ENCODE measurements around the gene NAA38. TPM values are rescaled to one million over a fixed set of nuclear protein-coding genes. Genes with fewer than 3 reads are reported as not detected.

NAA38 gene
- total RNA-seq, 1 experiment from 2014 or later = 50.2 TPM

DNA sequence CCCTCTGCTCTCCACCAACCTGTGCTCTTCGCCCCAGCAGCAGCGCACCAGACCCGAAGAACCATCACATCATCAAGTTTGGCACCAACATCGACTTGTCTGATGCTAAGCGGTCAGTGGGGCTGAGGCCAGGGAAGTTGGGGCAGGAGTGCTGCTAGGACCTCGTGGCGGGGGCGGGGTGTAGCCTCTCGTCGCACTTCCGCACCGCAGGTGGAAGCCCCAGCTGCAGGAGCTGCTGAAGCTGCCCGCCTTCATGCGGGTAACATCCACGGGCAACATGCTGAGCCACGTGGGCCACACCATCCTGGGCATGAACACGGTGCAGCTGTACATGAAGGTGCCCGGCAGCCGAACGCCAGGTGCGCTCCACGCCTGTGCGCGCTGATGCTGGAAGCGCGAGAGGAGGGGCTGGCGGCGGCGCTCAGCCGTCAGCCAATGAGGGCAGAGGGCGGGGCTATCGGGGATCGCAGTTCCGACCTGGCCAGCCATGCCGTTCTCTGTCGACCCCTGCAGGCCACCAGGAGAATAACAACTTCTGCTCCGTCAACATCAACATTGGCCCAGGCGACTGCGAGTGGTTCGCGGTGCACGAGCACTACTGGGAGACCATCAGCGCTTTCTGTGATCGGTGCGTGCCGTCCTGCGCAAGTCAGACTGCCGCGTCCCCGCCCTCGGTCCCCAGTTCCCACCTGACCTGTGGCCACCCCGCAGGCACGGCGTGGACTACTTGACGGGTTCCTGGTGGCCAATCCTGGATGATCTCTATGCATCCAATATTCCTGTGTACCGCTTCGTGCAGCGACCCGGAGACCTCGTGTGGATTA, 5.7 kb downstream of the NAA38 start:
- Mint-ChIP-seq H3K36me3 (ENCODE audit: insufficient read depth in 1 of 3, low read depth in 3 of 3) (peaks cover 2 to 45% (median 32%) of the 10 kb centered on the region in 3 experiments; a peak in 5 of 7 replicates), H3K27ac (peak overlapping the region in 1 of 3 experiments; percentile 68; a peak in 3 of 7 replicates), H3K4me3 (peak overlapping the region; percentile 72 to 84), H3K27me3 (ENCODE audit: low read depth) (peaks cover 18% of the 10 kb centered on the region), H3K9me3 (0 out of 5 replicates have a peak, but pooled peaks cover 0 to 3% of the 10 kb centered on the region in 2 experiments), H3K4me1 (peaks cover 16 to 31% of the 10 kb centered on the region in 2 experiments)
- H3K79me1 ChIP-seq (ENCODE audit: insufficient read depth, low read depth, low read length, poor library complexity, severe bottlenecking) = no peaks in the 10 kb centered on the region
- H2BK5ac ChIP-seq (ENCODE audit: insufficient read length, low read length) = no peak overlapping the region
- H3K9ac ChIP-seq (ENCODE audit: extremely low read depth, insufficient read length, low read length) = no peak overlapping the region
- H4K5ac ChIP-seq (ENCODE audit: insufficient read length, low read depth, low read length) = no peak overlapping the region
- no peak overlapping the region for H3T11ph ChIP-seq (ENCODE audit: low read length)
- no CpG with 5 or more reads among the region's 60 CpGs for WGBS (ENCODE audit: extremely low coverage, insufficient read length, low lambda C conversion rate)
- DNase-seq = peak; percentile 98
- H3K4ac ChIP-seq (ENCODE audit: low read depth, low read length) = no peak overlapping the region
- no peak overlapping the region for H2BK20ac ChIP-seq (ENCODE audit: low read depth, low read length, poor library complexity, severe bottlenecking)
- no peak overlapping the region for H2AFZ ChIP-seq (ENCODE audit: low read length)
- H3K23ac ChIP-seq (ENCODE audit: insufficient read length, low read depth, low read length) = no peak overlapping the region
- H2BK120ac ChIP-seq (ENCODE audit: low read depth, low read length, poor library complexity, severe bottlenecking) = no peak overlapping the region
- no peak overlapping the region for H3K56ac ChIP-seq (ENCODE audit: insufficient read length, low read depth, low read length)
- H4K20me1 ChIP-seq (ENCODE audit: control insufficient read depth, insufficient read depth, insufficient read length) = no peaks in the 10 kb centered on the region
- no peaks in the 10 kb centered on the region for H3K79me2 ChIP-seq (ENCODE audit: insufficient read depth, low read length)
- no peak overlapping the region; the same call in 1 of the 2 replicates for H3K14ac ChIP-seq (ENCODE audit: insufficient read depth, low read length)
- H4K8ac ChIP-seq (replicated peaks; ENCODE audit: insufficient read length, low read depth, low read length) = no peak overlapping the region
- no peaks in the 10 kb centered on the region; the same call in 1 of the 2 replicates for H3K4me1 ChIP-seq (ENCODE audit: insufficient read depth, low read length)
- H2AK5ac ChIP-seq (ENCODE audit: insufficient read length, low read length) = no peak overlapping the region
- no peak overlapping the region for H2BK12ac ChIP-seq (ENCODE audit: insufficient read length, low read depth, low read length)
- H4K91ac ChIP-seq (ENCODE audit: insufficient read length, low read depth, low read length) = no peak overlapping the region
- no peak overlapping the region for H3K18ac ChIP-seq (ENCODE audit: insufficient read length, low read depth, low read length)
- H3K9me3 ChIP-seq (ENCODE audit: control insufficient read depth, low read depth, low read length) = no peaks in the 10 kb centered on the region
- peak overlapping the region; percentile 74 for H3K4me2 ChIP-seq (ENCODE audit: insufficient read depth, insufficient read length, low read length)
- peaks cover 22% of the 10 kb centered on the region for H3K23me2 ChIP-seq (ENCODE audit: insufficient read length, low read depth, low read length, poor library complexity, severe bottlenecking)
- TF ChIP-seq, protein P1, sequence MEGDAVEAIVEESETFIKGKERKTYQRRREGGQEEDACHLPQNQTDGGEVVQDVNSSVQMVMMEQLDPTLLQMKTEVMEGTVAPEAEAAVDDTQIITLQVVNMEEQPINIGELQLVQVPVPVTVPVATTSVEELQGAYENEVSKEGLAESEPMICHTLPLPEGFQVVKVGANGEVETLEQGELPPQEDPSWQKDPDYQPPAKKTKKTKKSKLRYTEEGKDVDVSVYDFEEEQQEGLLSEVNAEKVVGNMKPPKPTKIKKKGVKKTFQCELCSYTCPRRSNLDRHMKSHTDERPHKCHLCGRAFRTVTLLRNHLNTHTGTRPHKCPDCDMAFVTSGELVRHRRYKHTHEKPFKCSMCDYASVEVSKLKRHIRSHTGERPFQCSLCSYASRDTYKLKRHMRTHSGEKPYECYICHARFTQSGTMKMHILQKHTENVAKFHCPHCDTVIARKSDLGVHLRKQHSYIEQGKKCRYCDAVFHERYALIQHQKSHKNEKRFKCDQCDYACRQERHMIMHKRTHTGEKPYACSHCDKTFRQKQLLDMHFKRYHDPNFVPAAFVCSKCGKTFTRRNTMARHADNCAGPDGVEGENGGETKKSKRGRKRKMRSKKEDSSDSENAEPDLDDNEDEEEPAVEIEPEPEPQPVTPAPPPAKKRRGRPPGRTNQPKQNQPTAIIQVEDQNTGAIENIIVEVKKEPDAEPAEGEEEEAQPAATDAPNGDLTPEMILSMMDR (conservative IDR thresholded peaks at IDR 0.05) = peak; percentile 96
- no peak overlapping the region for H3K27ac ChIP-seq (ENCODE audit: insufficient read length, low read depth, low read length)
- no peak overlapping the region for H2BK15ac ChIP-seq (ENCODE audit: low read depth, low read length)
- peaks cover 30% of the 10 kb centered on the region; the same call in 1 of the 2 replicates for H3K27me3 ChIP-seq (ENCODE audit: insufficient read depth, low read length)

Measured in H9 (cell line).